SK-N-SH treated with all-trans-retinoic acid at 6 μM for 48 hours (cell line): ENCODE measurements around the gene TMEM232.

Experiments used
- ESRRG ChIP-seq: fragments of 250-450 bp; sonication (Bioruptor Pico); IDR thresholded peaks from 2 replicates; pipeline ENCODE4 v1.6.1; 2021; ENCODE audit warnings: mild to moderate bottlenecking
- RARB ChIP-seq: fragments of 250-450 bp; sonication (Bioruptor Pico); IDR thresholded peaks from 2 replicates; pipeline ENCODE4 v1.8.0; 2021; ENCODE audit warnings: mild to moderate bottlenecking, moderate library complexity
- SNAI2 ChIP-seq: fragments of 250-450 bp; sonication (Bioruptor Pico); IDR thresholded peaks from 2 replicates; pipeline ENCODE4 v1.5.0; 2020; ENCODE audit warnings: mild to moderate bottlenecking, moderate library complexity
- ZFP30 ChIP-seq: fragments of 450-650 bp; formaldehyde crosslinking; IDR thresholded peaks from 2 replicates; pipeline ENCODE4 v1.5.0; 2022; ENCODE audit warnings: mild to moderate bottlenecking, moderate library complexity
- ZNF70 ChIP-seq: fragments of 450-650 bp; formaldehyde crosslinking; IDR thresholded peaks from 2 replicates; pipeline ENCODE4 v1.5.0; 2020; ENCODE audit warnings: mild to moderate bottlenecking, moderate library complexity

GRCh38 chr5:110477911-110478310 is 248.6 kb downstream of the TMEM232 start:
- no peak for TF ChIP-seq SNAI2 (CRISPR knock-in tag)
- no peak for TF ChIP-seq RARB (CRISPR knock-in tag)
- TF ChIP-seq ESRRG (CRISPR knock-in tag), result no peak
- no peak for TF ChIP-seq ZNF70 (CRISPR knock-in tag)
- no peak for TF ChIP-seq ZFP30 (CRISPR knock-in tag)
